GM23338 (cell line): ENCODE results near the gene EP400. TPM values are rescaled to one million over a fixed set of nuclear protein-coding genes. Genes with fewer than 3 reads are reported as not detected.

ENCODE experiments used
- ATAC-seq: fragments of 200-7000 bp; cut with Tn5 transposase; 3 replicates; pipeline ENCODE4 v1.9.1; 2020
- DNase-seq: peaks from one replicate; pipeline ENCODE4 v3.0.0-alpha.2; 2015; ENCODE audit warnings: low spot score
- H2AFZ ChIP-seq: fragments of 200-600 bp; sonication (generic); 2 replicates; pipeline ENCODE4 v1.8.0; 2016; ENCODE audit warnings: antibody characterized with exemption, mild to moderate bottlenecking, moderate library complexity
- H3F3A ChIP-seq: fragments of 200-600 bp; sonication (generic); replicated peaks from 2 replicates; pipeline ENCODE4 v1.8.0; 2017; ENCODE audit warnings: antibody characterized with exemption, mixed run types, low read depth
- H3K27ac ChIP-seq: fragments of 200-600 bp; sonication (generic); 2 replicates; pipeline ENCODE4 v1.6.1; 2016; ENCODE audit warnings: low read depth
- H3K27me3 ChIP-seq: fragments of 200-600 bp; sonication (generic); 2 replicates; pipeline ENCODE4 v1.8.0; 2016; ENCODE audit warnings: mild to moderate bottlenecking, mixed run types, moderate library complexity; ENCODE audit not compliant: insufficient read depth
- H3K36me3 ChIP-seq: fragments of 200-600 bp; sonication (generic); 2 replicates; pipeline ENCODE4 v1.8.0; 2016; ENCODE audit warnings: mild to moderate bottlenecking; ENCODE audit not compliant: insufficient read depth
- H3K4me1 ChIP-seq: fragments of 200-600 bp; sonication (generic); 2 replicates; pipeline ENCODE4 v1.8.0; 2016; ENCODE audit warnings: mild to moderate bottlenecking, moderate library complexity; ENCODE audit not compliant: insufficient read depth
- H3K4me2 ChIP-seq: fragments of 200-600 bp; sonication (generic); 2 replicates; pipeline ENCODE4 v1.7.1; 2017; ENCODE audit warnings: mixed run types
- H3K4me3 ChIP-seq: fragments of 200-600 bp; sonication (generic); 2 replicates; pipeline ENCODE4 v1.6.1; 2016; ENCODE audit warnings: mixed run types
- H3K79me2 ChIP-seq: fragments of 200-600 bp; sonication (generic); replicated peaks from 2 replicates; pipeline ENCODE4 v1.8.0; 2017; ENCODE audit warnings: mild to moderate bottlenecking; ENCODE audit not compliant: insufficient read depth
- H3K9me2 ChIP-seq: fragments of 200-600 bp; sonication (generic); 2 replicates; pipeline ENCODE4 v1.8.0; 2017; ENCODE audit not compliant: insufficient read depth
- H4K20me1 ChIP-seq: fragments of 200-600 bp; sonication (generic); replicated peaks from 2 replicates; pipeline ENCODE4 v1.8.0; 2017; ENCODE audit warnings: mild to moderate bottlenecking; ENCODE audit not compliant: insufficient read depth
- H3K27ac Mint-ChIP-seq: 2 replicates; pipeline ENCODE4 v1.8.0; 2020; ENCODE audit warnings: inconsistent platforms, mild to moderate bottlenecking, moderate library complexity, mixed read lengths
- H3K27me3 Mint-ChIP-seq: 3 replicates; pipeline ENCODE4 v1.8.0; 2022; ENCODE audit warnings: low read depth, mild to moderate bottlenecking, moderate library complexity, mixed read lengths, inconsistent platforms; ENCODE audit not compliant: insufficient read depth, poor library complexity
- H3K36me3 Mint-ChIP-seq: 3 replicates; pipeline ENCODE4 v1.8.0; 2021; ENCODE audit warnings: low read depth, mild to moderate bottlenecking, inconsistent platforms, moderate library complexity, mixed read lengths
- H3K4me1 Mint-ChIP-seq: 3 replicates; pipeline ENCODE4 v1.8.0; 2020; ENCODE audit warnings: mild to moderate bottlenecking, inconsistent platforms, mixed read lengths
- H3K4me3 Mint-ChIP-seq: 3 replicates; pipeline ENCODE4 v1.8.0; 2021; ENCODE audit warnings: moderate library complexity, mild to moderate bottlenecking, inconsistent platforms, mixed read lengths
- H3K9me3 Mint-ChIP-seq: 3 replicates; pipeline ENCODE4 v1.8.0; 2020; ENCODE audit warnings: moderate library complexity, mild to moderate bottlenecking, inconsistent platforms, mixed read lengths
- CREB1 ChIP-seq: fragments of 250-450 bp; sonication (Bioruptor Pico); IDR thresholded peaks from 2 replicates; pipeline ENCODE4 v1.5.0; 2020; ENCODE audit warnings: low read depth, mild to moderate bottlenecking, moderate library complexity
- EZH2 ChIP-seq: fragments of 200-600 bp; sonication (generic); IDR thresholded peaks from one replicate; pipeline ENCODE4 v1.8.0; 2017; ENCODE audit warnings: antibody characterized with exemption, mild to moderate bottlenecking, low read depth; ENCODE audit not compliant: unreplicated experiment
- EZH2phosphoT487 ChIP-seq: fragments of 200-600 bp; sonication (generic); IDR thresholded peaks from one replicate; pipeline ENCODE4 v1.8.1; 2018; ENCODE audit warnings: antibody characterized with exemption; ENCODE audit not compliant: unreplicated experiment
- JUNB ChIP-seq: IDR thresholded peaks from one replicate; pipeline ENCODE4 v1.6.1; 2016; ENCODE audit warnings: antibody characterized with exemption; ENCODE audit not compliant: unreplicated experiment
- NANOG ChIP-seq: IDR thresholded peaks from 2 replicates; pipeline ENCODE4 v1.6.1; 2016; ENCODE audit warnings: antibody characterized with exemption, borderline replicate concordance
- POLR2AphosphoS5 ChIP-seq: IDR thresholded peaks from 2 replicates; pipeline ENCODE4 v1.6.1; 2016; ENCODE audit warnings: antibody characterized with exemption, low read depth
- REST ChIP-seq: IDR thresholded peaks from one replicate; pipeline ENCODE4 v1.6.1; 2018; ENCODE audit warnings: antibody characterized with exemption; ENCODE audit not compliant: unreplicated experiment
- STAT1 ChIP-seq: IDR thresholded peaks from one replicate; pipeline ENCODE4 v1.6.1; 2016; ENCODE audit warnings: antibody characterized with exemption; ENCODE audit not compliant: unreplicated experiment
- ZNF114 ChIP-seq: fragments of 250-450 bp; sonication (Bioruptor Pico); IDR thresholded peaks from 2 replicates; pipeline ENCODE4 v1.5.0; 2020; ENCODE audit warnings: mild to moderate bottlenecking, moderate library complexity
- ZNF331 ChIP-seq: fragments of 250-450 bp; sonication (Bioruptor Pico); IDR thresholded peaks from 2 replicates; pipeline ENCODE4 v1.5.0; 2020; ENCODE audit warnings: low read depth, mild to moderate bottlenecking, moderate library complexity
- polyA plus RNA-seq: library from polyadenylated mRNA; unstranded; fragments of >200 nt; fragmentation: Nextera tagmentation; extraction: Ambion mirVana; gene quantifications from 2 replicates; pipeline ENCODE4 v1.2.1, GENCODE V29; 2016
- total RNA-seq: library from RNA; depleted of rRNA; stranded (reverse); fragments of >200 nt; shearing (Covaris generic); gene quantifications from 2 replicates; pipeline ENCODE4 v1.2.3, GENCODE V29; 2014
- TF ChIP-seq, protein P1 (sequence below): fragments of 250-450 bp; sonication (Bioruptor Pico); IDR thresholded peaks from 2 replicates; pipeline ENCODE4 v1.5.0; 2020; ENCODE audit warnings: mild to moderate bottlenecking, moderate library complexity
- TF ChIP-seq, protein P2 (sequence below): IDR thresholded peaks from 2 replicates; pipeline ENCODE4 v1.6.1; 2016; ENCODE audit warnings: antibody characterized with exemption
- TF ChIP-seq, protein P3 (sequence below), 2 experiments: fragments of 200-600 bp in 1 of 2; sonication (generic) in 1 of 2; conservative IDR thresholded peaks; 2 replicates each; pipeline versions ENCODE4 v1.5.1 to v1.6.1; 2016 to 2017; ENCODE audit warnings: antibody characterized with exemption in 2 of 2, low read depth in 2 of 2, mild to moderate bottlenecking in 2 of 2, moderate library complexity in 1 of 2

The EP400 gene
- total and polyA plus RNA-seq, 2 experiments from 2014 or later: 26.3 to 57.2 TPM

DNA sequence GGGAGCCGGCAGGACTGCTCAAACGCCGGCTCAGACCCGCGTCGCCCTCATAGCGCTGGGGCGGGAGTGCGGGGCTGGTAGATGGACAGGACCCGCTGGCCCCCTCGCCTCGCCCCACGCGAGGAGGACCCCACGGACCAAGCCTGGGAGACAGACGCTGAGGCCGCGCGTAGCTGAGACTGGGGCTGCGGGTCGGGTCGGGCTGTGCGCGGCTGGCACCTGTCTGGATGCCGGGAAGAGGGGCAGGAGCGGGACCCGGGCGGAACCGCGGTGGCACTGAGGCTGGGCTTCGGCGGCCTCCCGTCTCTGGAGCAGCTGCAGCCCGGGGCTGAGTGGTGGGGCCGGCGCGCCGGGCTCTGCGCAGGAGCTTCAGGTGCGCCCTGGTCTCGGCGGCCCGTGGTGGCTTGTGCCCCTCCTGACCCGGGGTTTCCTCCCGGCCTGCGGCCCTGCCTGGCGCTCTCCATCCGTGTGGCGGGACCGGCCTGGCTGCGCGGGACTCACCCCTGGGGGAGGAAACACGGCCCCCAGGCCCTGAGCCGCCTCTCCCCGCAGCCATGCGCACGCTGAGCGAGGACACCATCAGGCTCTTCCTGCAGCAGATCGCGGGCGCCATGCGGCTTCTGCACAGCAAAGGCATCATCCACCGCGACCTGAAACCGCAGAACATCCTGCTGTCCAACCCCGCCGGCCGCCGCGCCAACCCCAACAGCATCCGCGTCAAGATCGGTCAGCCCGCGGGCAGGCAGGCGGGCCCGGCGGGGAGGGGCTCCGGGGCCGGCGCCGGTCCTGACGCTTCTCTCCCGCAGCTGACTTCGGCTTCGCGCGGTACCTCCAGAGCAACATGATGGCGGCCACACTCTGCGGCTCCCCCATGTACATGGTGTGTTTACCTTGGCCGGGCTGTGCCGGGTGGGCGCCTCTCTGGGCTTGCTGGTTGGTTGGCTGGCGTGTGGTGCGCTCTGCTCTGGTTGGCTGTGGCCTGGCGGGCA lies 41.4 kb upstream of the EP400 start:
- peaks cover 8% of the 10 kb centered on the region for H4K20me1 ChIP-seq
- no peaks in the 10 kb centered on the region for H3K9me3 Mint-ChIP-seq

More for the DNA sequence above, 41.4 kb upstream of the EP400 start:
- Mint-ChIP-seq H3K4me3 (no peak overlapping the region), H3K27ac (no peak overlapping the region), H3K4me1 (no peaks in the 10 kb centered on the region; the same call in 2 of the 3 replicates), H3K27me3 (peaks cover 10% of the 10 kb centered on the region), H3K36me3 (peaks cover 24% of the 10 kb centered on the region)
- H3K27me3 ChIP-seq: no peaks in the 10 kb centered on the region
- no peak overlapping the region for H3K27ac ChIP-seq
- H3K4me3 ChIP-seq: no peak overlapping the region
- no peak for TF ChIP-seq JUNB
- TF ChIP-seq, protein P1, sequence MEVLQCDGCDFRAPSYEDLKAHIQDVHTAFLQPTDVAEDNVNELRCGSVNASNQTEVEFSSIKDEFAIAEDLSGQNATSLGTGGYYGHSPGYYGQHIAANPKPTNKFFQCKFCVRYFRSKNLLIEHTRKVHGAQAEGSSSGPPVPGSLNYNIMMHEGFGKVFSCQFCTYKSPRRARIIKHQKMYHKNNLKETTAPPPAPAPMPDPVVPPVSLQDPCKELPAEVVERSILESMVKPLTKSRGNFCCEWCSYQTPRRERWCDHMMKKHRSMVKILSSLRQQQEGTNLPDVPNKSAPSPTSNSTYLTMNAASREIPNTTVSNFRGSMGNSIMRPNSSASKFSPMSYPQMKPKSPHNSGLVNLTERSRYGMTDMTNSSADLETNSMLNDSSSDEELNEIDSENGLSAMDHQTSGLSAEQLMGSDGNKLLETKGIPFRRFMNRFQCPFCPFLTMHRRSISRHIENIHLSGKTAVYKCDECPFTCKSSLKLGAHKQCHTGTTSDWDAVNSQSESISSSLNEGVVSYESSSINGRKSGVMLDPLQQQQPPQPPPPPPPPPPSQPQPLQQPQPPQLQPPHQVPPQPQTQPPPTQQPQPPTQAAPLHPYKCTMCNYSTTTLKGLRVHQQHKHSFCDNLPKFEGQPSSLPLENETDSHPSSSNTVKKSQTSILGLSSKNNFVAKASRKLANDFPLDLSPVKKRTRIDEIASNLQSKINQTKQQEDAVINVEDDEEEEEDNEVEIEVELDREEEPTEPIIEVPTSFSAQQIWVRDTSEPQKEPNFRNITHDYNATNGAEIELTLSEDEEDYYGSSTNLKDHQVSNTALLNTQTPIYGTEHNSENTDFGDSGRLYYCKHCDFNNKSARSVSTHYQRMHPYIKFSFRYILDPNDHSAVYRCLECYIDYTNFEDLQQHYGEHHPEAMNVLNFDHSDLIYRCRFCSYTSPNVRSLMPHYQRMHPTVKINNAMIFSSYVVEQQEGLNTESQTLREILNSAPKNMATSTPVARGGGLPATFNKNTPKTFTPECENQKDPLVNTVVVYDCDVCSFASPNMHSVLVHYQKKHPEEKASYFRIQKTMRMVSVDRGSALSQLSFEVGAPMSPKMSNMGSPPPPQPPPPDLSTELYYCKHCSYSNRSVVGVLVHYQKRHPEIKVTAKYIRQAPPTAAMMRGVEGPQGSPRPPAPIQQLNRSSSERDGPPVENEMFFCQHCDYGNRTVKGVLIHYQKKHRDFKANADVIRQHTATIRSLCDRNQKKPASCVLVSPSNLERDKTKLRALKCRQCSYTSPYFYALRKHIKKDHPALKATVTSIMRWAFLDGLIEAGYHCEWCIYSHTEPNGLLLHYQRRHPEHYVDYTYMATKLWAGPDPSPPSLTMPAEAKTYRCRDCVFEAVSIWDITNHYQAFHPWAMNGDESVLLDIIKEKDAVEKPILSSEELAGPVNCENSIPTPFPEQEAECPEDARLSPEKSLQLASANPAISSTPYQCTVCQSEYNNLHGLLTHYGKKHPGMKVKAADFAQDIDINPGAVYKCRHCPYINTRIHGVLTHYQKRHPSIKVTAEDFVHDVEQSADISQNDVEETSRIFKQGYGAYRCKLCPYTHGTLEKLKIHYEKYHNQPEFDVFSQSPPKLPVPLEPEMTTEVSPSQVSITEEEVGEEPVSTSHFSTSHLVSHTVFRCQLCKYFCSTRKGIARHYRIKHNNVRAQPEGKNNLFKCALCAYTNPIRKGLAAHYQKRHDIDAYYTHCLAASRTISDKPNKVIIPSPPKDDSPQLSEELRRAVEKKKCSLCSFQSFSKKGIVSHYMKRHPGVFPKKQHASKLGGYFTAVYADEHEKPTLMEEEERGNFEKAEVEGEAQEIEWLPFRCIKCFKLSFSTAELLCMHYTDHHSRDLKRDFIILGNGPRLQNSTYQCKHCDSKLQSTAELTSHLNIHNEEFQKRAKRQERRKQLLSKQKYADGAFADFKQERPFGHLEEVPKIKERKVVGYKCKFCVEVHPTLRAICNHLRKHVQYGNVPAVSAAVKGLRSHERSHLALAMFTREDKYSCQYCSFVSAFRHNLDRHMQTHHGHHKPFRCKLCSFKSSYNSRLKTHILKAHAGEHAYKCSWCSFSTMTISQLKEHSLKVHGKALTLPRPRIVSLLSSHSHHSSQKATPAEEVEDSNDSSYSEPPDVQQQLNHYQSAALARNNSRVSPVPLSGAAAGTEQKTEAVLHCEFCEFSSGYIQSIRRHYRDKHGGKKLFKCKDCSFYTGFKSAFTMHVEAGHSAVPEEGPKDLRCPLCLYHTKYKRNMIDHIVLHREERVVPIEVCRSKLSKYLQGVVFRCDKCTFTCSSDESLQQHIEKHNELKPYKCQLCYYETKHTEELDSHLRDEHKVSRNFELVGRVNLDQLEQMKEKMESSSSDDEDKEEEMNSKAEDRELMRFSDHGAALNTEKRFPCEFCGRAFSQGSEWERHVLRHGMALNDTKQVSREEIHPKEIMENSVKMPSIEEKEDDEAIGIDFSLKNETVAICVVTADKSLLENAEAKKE: no peak
- TF ChIP-seq POLR2AphosphoS5: no peak
- TF ChIP-seq NANOG: no peak
- no peak for TF ChIP-seq CREB1
- TF ChIP-seq EZH2: no peak
- no peak for TF ChIP-seq STAT1
- TF ChIP-seq, protein P2, sequence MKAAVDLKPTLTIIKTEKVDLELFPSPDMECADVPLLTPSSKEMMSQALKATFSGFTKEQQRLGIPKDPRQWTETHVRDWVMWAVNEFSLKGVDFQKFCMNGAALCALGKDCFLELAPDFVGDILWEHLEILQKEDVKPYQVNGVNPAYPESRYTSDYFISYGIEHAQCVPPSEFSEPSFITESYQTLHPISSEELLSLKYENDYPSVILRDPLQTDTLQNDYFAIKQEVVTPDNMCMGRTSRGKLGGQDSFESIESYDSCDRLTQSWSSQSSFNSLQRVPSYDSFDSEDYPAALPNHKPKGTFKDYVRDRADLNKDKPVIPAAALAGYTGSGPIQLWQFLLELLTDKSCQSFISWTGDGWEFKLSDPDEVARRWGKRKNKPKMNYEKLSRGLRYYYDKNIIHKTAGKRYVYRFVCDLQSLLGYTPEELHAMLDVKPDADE: no peak
- TF ChIP-seq ZNF331: no peak
- no peak for TF ChIP-seq EZH2phosphoT487
- TF ChIP-seq ZNF114 (CRISPR knock-in tag): no peak
- TF ChIP-seq, protein P3, sequence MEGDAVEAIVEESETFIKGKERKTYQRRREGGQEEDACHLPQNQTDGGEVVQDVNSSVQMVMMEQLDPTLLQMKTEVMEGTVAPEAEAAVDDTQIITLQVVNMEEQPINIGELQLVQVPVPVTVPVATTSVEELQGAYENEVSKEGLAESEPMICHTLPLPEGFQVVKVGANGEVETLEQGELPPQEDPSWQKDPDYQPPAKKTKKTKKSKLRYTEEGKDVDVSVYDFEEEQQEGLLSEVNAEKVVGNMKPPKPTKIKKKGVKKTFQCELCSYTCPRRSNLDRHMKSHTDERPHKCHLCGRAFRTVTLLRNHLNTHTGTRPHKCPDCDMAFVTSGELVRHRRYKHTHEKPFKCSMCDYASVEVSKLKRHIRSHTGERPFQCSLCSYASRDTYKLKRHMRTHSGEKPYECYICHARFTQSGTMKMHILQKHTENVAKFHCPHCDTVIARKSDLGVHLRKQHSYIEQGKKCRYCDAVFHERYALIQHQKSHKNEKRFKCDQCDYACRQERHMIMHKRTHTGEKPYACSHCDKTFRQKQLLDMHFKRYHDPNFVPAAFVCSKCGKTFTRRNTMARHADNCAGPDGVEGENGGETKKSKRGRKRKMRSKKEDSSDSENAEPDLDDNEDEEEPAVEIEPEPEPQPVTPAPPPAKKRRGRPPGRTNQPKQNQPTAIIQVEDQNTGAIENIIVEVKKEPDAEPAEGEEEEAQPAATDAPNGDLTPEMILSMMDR (conservative IDR thresholded peaks at IDR 0.05; ENCODE audit: low read depth in 2 of 2): no peak
- TF ChIP-seq REST: no peak
- H3K4me1 ChIP-seq: no peaks in the 10 kb centered on the region
- no peak overlapping the region for H3K4me2 ChIP-seq
- no peaks in the 10 kb centered on the region for H3K9me2 ChIP-seq
- H3F3A ChIP-seq: 0 out of 2 replicates have a peak, but pooled peaks cover 8% of the 10 kb centered on the region
- H3K36me3 ChIP-seq: no peaks in the 10 kb centered on the region
- peak; percentile 38 for ATAC-seq
- peaks cover 6% of the 10 kb centered on the region; the same call in 1 of the 2 replicates for H3K79me2 ChIP-seq
- DNase-seq: no peak
- H2AFZ ChIP-seq: no peak overlapping the region
